GM12874 (cell line): ENCODE measurements around the gene GPR62.

ENCODE experiments used
- TF ChIP-seq, protein P1 (sequence below): IDR thresholded peaks from 2 replicates; pipeline ENCODE4 v1.5.1; 2011; ENCODE audit warnings: low read depth, mild to moderate bottlenecking, control low read depth, low read length, moderate library complexity; ENCODE audit not compliant: insufficient read depth

The GPR62 gene

DNA sequence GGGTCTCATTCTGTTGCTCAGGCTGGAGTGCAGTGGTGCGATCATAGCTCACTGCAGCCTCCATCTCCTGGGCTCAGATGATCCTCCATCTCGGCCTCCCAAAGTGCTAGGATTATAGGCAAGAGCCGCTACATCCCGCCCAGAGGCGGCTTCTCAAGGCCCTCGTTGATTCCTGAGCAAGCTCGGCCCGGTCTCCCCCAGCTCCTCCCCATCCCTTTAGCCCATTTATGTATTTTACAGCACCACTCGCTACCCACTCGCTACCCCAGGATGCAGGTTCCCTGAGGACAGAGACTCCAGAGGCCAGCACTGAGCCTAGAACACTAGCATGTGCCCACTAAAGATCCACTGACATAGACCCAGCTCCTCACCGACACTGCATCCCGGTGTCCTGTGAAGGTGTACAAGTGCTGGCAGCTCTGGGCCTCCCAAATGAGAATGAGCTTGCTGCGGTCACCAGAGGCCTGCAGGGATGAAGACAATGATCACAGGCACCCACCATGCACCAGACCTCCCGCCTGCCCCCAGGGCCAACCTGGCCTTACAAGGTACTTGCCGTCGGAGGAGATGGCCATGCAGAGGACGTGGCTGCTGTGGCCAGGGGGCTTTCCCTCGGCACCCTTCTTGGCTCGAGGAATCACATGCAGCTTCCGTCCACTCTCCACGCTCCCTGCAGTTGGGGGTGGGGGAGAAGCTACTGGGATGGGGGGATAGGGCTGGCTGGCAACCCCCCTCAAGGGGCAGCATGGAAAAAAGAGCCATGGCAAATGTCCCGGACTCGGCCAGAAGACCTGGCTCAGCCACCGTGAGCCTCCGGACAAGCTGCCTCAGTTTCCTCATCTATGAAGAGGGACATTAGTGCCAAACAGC is 19.1 kb upstream of the GPR62 start:
- TF ChIP-seq, protein P1, sequence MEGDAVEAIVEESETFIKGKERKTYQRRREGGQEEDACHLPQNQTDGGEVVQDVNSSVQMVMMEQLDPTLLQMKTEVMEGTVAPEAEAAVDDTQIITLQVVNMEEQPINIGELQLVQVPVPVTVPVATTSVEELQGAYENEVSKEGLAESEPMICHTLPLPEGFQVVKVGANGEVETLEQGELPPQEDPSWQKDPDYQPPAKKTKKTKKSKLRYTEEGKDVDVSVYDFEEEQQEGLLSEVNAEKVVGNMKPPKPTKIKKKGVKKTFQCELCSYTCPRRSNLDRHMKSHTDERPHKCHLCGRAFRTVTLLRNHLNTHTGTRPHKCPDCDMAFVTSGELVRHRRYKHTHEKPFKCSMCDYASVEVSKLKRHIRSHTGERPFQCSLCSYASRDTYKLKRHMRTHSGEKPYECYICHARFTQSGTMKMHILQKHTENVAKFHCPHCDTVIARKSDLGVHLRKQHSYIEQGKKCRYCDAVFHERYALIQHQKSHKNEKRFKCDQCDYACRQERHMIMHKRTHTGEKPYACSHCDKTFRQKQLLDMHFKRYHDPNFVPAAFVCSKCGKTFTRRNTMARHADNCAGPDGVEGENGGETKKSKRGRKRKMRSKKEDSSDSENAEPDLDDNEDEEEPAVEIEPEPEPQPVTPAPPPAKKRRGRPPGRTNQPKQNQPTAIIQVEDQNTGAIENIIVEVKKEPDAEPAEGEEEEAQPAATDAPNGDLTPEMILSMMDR, result no peak

DNA sequence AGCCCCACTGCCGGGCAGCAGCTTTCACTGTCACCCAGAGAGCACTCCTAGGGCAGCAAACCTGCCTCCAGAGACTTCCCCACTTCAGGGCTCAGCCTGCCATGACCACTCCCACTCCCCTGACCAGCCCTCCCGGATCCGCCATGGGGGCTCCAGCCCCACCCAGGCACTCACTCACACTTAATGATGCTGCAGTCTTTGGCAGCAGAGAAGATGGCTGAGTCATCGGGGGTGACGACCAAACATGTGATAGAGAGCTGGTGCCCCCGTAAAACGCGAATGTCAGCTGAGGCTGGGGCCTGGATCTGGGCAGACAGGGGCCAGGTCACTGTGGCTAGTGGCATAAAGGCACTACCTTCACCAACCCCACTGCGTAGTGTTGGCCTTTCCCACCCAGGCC is 18.2 kb upstream of the GPR62 start:
- TF ChIP-seq, protein P1, result no peak

DNA sequence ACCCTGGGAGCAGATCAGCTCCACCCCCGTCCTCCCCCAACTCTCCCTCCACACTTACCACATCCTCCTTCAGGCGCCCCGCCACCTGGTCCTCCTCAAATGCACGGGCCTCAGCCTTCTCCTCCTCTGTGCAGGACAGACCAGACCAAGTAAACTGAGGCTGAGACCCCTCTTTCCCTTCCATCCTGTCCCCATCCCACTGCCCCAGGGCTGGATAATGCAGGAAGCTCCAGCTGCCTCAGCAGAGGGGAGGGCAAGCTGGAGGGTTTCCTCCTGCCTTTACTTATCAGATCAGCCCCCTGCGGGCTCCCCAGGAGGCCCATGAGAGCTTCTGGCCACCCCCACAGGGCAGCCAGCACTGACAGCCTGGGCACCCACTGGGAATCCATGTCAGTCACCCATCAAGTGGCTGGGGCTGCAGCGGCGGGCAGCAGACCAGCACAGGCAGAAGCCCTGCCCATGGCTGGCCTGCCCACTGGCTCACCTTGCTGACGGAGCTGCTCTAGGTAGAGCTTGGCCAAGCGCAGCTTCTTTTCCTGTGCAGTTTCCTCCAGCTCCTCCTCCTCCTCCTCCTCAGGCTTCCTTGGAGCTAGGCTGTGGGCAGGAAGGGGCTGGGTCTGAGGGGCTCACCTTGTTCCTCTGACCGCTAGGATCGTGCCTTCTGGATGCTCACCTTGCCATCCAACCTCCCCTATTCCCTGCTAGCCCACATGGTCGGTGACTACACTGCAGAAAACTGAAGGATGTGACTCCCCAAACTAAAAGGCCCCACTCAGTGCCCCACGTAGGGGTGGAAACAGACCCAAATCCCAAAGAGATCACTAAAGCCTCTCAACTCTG is 17.4 kb upstream of the GPR62 start:
- TF ChIP-seq, protein P1, result no peak

DNA sequence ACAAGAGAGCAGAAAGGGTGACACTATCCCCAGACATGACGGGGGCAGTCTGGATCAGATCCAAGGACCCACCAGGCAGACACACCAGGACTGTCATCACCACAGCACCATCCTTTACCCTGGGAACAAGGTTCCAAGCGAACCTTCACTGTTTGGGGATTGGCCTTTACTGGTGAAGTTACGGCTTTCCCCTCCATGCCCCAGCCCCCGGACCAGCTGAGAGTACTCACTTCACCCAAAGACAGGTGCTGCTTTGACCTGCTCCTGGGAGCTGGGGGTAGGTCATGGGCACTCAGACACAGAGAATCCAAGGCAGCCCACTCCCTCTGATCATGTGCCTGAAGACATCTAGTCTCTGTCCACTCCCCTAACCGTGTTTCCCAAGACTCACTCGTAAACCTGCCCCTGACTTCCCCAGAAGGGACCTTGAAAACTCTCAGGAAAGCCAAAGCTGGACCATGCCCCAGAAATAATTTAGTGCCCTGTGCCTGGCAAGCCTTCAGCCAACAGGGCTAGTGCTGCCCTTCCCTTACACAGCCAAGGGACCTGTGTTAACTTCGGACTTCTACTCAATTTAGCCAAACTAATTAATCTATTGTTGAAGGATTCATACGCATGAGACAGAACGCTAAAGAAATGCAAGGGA is 16.3 kb upstream of the GPR62 start:
- TF ChIP-seq, protein P1, result no peak

DNA sequence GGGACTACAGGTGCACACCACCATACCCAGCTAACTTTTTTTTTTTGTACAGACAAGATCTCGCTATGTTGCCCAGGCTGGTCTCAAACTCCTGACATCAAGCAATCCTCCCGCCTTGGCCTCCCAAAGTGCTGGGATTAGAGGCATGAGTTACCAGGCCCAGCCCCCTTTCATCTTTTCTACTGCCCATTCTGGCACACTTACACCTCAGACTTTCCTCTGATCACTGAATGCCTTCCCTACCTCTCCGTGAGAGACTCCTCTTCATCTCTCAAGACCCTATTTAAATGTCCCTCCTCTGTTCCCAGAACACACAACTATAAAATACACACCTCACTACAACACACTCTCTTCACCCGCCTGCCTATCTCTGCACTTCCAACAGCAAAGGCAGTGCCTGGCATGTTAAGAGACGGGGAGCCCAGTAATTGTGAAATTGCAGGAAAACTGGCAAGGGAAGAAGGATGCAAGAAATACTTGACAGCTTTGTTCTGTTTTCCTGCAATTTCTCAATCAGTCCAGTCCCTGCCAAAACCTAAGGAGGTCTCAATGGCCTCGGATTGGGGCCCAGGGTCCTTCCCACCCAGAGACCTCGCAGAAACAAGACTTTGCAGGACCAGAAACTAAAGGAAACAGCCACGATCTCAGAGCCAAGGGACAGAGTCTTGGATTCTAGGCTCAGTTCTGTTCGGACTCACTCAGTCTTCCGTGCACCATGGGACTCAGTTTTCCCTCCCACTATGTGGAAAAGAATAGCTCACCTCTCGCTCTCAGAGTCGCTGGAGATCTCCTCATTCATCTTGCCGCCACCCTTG is 14.3 kb upstream of the GPR62 start:
- TF ChIP-seq, protein P1, result no peak

DNA sequence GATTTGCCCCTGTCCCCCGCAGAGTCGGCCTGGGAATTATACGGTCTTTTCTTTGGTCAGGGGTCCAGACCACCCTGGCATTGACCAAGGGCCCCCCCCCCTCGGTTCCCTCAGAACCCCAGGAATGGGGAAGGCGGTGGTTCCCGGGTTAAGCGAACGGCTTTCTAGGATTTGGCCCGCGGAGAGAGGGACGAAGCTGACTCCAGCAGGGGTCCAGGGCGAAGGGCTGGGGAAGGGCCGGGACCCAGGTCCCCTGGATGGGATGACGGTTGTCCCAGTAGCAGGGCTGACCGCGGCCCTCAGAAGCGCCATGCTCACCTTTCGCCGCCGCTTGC is 13.8 kb upstream of the GPR62 start:
- TF ChIP-seq, protein P1, result no peak
